ENCODE measurements around the gene ITGA2B.

The ITGA2B gene

GRCh38 chr17:44353672-44354331 is 35.6 kb downstream of the ITGA2B start:
- TF ChIP-seq, protein P1, sequence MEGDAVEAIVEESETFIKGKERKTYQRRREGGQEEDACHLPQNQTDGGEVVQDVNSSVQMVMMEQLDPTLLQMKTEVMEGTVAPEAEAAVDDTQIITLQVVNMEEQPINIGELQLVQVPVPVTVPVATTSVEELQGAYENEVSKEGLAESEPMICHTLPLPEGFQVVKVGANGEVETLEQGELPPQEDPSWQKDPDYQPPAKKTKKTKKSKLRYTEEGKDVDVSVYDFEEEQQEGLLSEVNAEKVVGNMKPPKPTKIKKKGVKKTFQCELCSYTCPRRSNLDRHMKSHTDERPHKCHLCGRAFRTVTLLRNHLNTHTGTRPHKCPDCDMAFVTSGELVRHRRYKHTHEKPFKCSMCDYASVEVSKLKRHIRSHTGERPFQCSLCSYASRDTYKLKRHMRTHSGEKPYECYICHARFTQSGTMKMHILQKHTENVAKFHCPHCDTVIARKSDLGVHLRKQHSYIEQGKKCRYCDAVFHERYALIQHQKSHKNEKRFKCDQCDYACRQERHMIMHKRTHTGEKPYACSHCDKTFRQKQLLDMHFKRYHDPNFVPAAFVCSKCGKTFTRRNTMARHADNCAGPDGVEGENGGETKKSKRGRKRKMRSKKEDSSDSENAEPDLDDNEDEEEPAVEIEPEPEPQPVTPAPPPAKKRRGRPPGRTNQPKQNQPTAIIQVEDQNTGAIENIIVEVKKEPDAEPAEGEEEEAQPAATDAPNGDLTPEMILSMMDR (conservative IDR thresholded peaks at IDR 0.05; ENCODE audit: low read length), result no peak
- no peak for TF ChIP-seq EZH2phosphoT487 (IDR thresholded peaks at IDR 0.05; ENCODE audit: borderline replicate concordance)
- H3K27me3 ChIP-seq (ENCODE audit: insufficient read depth, low read length, poor library complexity, severe bottlenecking), result no peaks in the 10 kb centered on the region
- no peaks in the 10 kb centered on the region for H3K4me1 ChIP-seq (ENCODE audit: insufficient read depth, low read length, poor library complexity, severe bottlenecking)
- H3K79me2 ChIP-seq (ENCODE audit: insufficient read depth, low read length), result no peaks in the 10 kb centered on the region
- H3K36me3 ChIP-seq (ENCODE audit: insufficient read depth, low read length), result no peaks in the 10 kb centered on the region
- H2AFZ ChIP-seq (ENCODE audit: low read length), result no peak overlapping the region
- no peak overlapping the region for H3K4me3 ChIP-seq (ENCODE audit: low read length, poor library complexity, severe bottlenecking)
- H3K9me2 ChIP-seq (replicated peaks; ENCODE audit: low read depth, low read length), result no peaks in the 10 kb centered on the region
- H3K9me3 ChIP-seq (ENCODE audit: insufficient read depth, low read depth, low read length), result no peaks in the 10 kb centered on the region
- H3F3A ChIP-seq (ENCODE audit: low read depth), result no peaks in the 10 kb centered on the region
- H3K4me2 ChIP-seq (ENCODE audit: low read depth, low read length, poor library complexity, severe bottlenecking), result no peak overlapping the region
- no peak overlapping the region for H3K9ac ChIP-seq (ENCODE audit: low read depth, low read length, poor library complexity, severe bottlenecking)
- no peaks in the 10 kb centered on the region for H4K20me1 ChIP-seq (ENCODE audit: insufficient read depth, low read length, poor library complexity, severe bottlenecking)

GRCh38 chr17:44352828-44353671 is 36.4 kb downstream of the ITGA2B start:
- no peaks in the 10 kb centered on the region for H3K79me2 ChIP-seq (ENCODE audit: insufficient read depth, low read length)
- H3K9ac ChIP-seq (ENCODE audit: low read depth, low read length, poor library complexity, severe bottlenecking), result no peak overlapping the region
- H3K9me2 ChIP-seq (replicated peaks; ENCODE audit: low read depth, low read length), result no peaks in the 10 kb centered on the region
- H3K4me3 ChIP-seq (ENCODE audit: low read length, poor library complexity, severe bottlenecking), result no peak overlapping the region
- no peak overlapping the region for H3K4me2 ChIP-seq (ENCODE audit: low read depth, low read length, poor library complexity, severe bottlenecking)
- no peaks in the 10 kb centered on the region for H3F3A ChIP-seq (ENCODE audit: low read depth)
- H3K36me3 ChIP-seq (ENCODE audit: insufficient read depth, low read length), result no peaks in the 10 kb centered on the region
- TF ChIP-seq EZH2phosphoT487 (IDR thresholded peaks at IDR 0.05; ENCODE audit: borderline replicate concordance), result no peak
- TF ChIP-seq, protein P1 (conservative IDR thresholded peaks at IDR 0.05; ENCODE audit: low read length), result no peak
- no peaks in the 10 kb centered on the region for H3K9me3 ChIP-seq (ENCODE audit: insufficient read depth, low read depth, low read length)
- peaks cover 5% of the 10 kb centered on the region for H3K4me1 ChIP-seq (ENCODE audit: insufficient read depth, low read length, poor library complexity, severe bottlenecking)
- H4K20me1 ChIP-seq (ENCODE audit: insufficient read depth, low read length, poor library complexity, severe bottlenecking), result no peaks in the 10 kb centered on the region
- no peaks in the 10 kb centered on the region for H3K27me3 ChIP-seq (ENCODE audit: insufficient read depth, low read length, poor library complexity, severe bottlenecking)
- no peak overlapping the region for H2AFZ ChIP-seq (ENCODE audit: low read length)

DNA sequence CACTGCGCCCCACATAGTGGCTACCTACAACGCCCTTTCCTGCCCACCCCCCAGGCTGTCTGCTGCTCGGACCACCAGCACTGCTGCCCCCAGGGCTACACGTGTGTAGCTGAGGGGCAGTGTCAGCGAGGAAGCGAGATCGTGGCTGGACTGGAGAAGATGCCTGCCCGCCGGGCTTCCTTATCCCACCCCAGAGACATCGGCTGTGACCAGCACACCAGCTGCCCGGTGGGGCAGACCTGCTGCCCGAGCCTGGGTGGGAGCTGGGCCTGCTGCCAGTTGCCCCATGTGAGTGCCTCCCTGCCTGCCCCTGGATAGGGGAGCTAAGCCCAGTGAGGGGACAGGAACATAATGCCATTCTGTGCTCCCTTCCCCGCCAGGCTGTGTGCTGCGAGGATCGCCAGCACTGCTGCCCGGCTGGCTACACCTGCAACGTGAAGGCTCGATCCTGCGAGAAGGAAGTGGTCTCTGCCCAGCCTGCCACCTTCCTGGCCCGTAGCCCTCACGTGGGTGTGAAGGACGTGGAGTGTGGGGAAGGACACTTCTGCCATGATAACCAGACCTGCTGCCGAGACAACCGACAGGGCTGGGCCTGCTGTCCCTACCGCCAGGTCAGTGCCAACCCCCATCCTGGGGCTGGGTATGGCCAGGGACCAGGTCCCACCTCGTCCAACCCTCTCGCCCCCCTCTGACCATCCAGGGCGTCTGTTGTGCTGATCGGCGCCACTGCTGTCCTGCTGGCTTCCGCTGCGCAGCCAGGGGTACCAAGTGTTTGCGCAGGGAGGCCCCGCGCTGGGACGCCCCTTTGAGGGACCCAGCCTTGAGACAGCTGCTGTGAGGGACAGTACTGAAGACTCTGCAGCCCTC is 37.3 kb downstream of the ITGA2B start:
- Histone ChIP-seq H3K36me3 (ENCODE audit: insufficient read depth, low read length) (no peaks in the 10 kb centered on the region), H3K4me2 (ENCODE audit: low read depth, low read length, poor library complexity, severe bottlenecking) (no peak overlapping the region), H2AFZ (ENCODE audit: low read length) (no peak overlapping the region), H3K79me2 (ENCODE audit: insufficient read depth, low read length) (no peaks in the 10 kb centered on the region), H3F3A (ENCODE audit: low read depth) (no peaks in the 10 kb centered on the region), H4K20me1 (ENCODE audit: insufficient read depth, low read length, poor library complexity, severe bottlenecking) (no peaks in the 10 kb centered on the region), H3K4me3 (ENCODE audit: low read length, poor library complexity, severe bottlenecking) (no peak overlapping the region), H3K9me2 (replicated peaks; ENCODE audit: low read depth, low read length) (no peaks in the 10 kb centered on the region), H3K9ac (ENCODE audit: low read depth, low read length, poor library complexity, severe bottlenecking) (no peak overlapping the region), H3K27me3 (ENCODE audit: insufficient read depth, low read length, poor library complexity, severe bottlenecking) (no peaks in the 10 kb centered on the region), H3K9me3 (ENCODE audit: insufficient read depth, low read depth, low read length) (no peaks in the 10 kb centered on the region), H3K4me1 (ENCODE audit: insufficient read depth, low read length, poor library complexity, severe bottlenecking) (peaks cover 5% of the 10 kb centered on the region)
- TF ChIP-seq EZH2phosphoT487 (IDR thresholded peaks at IDR 0.05; ENCODE audit: borderline replicate concordance), result no peak
- TF ChIP-seq, protein P1 (conservative IDR thresholded peaks at IDR 0.05; ENCODE audit: low read length), result no peak

Data from Loucy (cell line).